H9 (cell line): ENCODE measurements around the gene CFAP47. TPM values are rescaled to one million over a fixed set of nuclear protein-coding genes. Genes with fewer than 3 reads are reported as not detected.

Experiments
- DNase-seq: peaks from one replicate; pipeline ENCODE4 v3.0.0-alpha.2; 2017
- H2AFZ ChIP-seq: one replicate; pipeline ENCODE4 v1.6.1; 2013; ENCODE audit warnings: mild to moderate bottlenecking, low read length, control low read depth, moderate library complexity
- H2AK5ac ChIP-seq: 2 replicates; pipeline ENCODE4 v1.6.1; 2013; ENCODE audit warnings: low read length, control low read depth, mixed read lengths; ENCODE audit not compliant: insufficient read length
- H2BK120ac ChIP-seq: one replicate; pipeline ENCODE4 v1.6.1; 2013; ENCODE audit warnings: low read depth, mild to moderate bottlenecking, low read length, control low read depth, inconsistent platforms; ENCODE audit not compliant: poor library complexity, severe bottlenecking
- H2BK12ac ChIP-seq: 2 replicates; pipeline ENCODE4 v1.6.1; 2013; ENCODE audit warnings: low read length, control low read depth, mixed read lengths, low read depth; ENCODE audit not compliant: insufficient read length
- H2BK15ac ChIP-seq: 2 replicates; pipeline ENCODE4 v1.6.1; 2013; ENCODE audit warnings: low read depth, low read length, control low read depth
- H2BK20ac ChIP-seq: one replicate; pipeline ENCODE4 v1.6.1; 2013; ENCODE audit warnings: low read depth, mild to moderate bottlenecking, low read length, control low read depth, inconsistent platforms; ENCODE audit not compliant: poor library complexity, severe bottlenecking
- H2BK5ac ChIP-seq: 2 replicates; pipeline ENCODE4 v1.6.1; 2013; ENCODE audit warnings: low read length, control low read depth, mixed read lengths; ENCODE audit not compliant: insufficient read length
- H3K14ac ChIP-seq: 2 replicates; pipeline ENCODE4 v1.6.1; 2013; ENCODE audit warnings: low read length, control low read depth; ENCODE audit not compliant: insufficient read depth
- H3K18ac ChIP-seq: 2 replicates; pipeline ENCODE4 v1.6.1; 2013; ENCODE audit warnings: low read depth, mild to moderate bottlenecking, mixed read lengths, low read length, control low read depth; ENCODE audit not compliant: insufficient read length
- H3K23ac ChIP-seq: 2 replicates; pipeline ENCODE4 v1.6.1; 2013; ENCODE audit warnings: low read length, control low read depth, mixed read lengths, low read depth; ENCODE audit not compliant: insufficient read length
- H3K23me2 ChIP-seq: 2 replicates; pipeline ENCODE4 v1.6.1; 2013; ENCODE audit warnings: low read depth, mild to moderate bottlenecking, mixed read lengths, low read length, control low read depth; ENCODE audit not compliant: insufficient read length, poor library complexity, severe bottlenecking
- H3K27ac ChIP-seq: 2 replicates; pipeline ENCODE4 v1.5.1; 2013; ENCODE audit warnings: low read length, control low read depth, mixed read lengths, low read depth; ENCODE audit not compliant: insufficient read length
- H3K27me3 ChIP-seq: 2 replicates; pipeline ENCODE4 v1.6.1; 2013; ENCODE audit warnings: low read length, control low read depth, inconsistent platforms; ENCODE audit not compliant: insufficient read depth
- H3K4ac ChIP-seq: 2 replicates; pipeline ENCODE4 v1.6.1; 2013; ENCODE audit warnings: low read depth, mild to moderate bottlenecking, control low read depth, inconsistent platforms, low read length, moderate library complexity
- H3K4me1 ChIP-seq: 2 replicates; pipeline ENCODE4 v1.6.1; 2013; ENCODE audit warnings: low read length, control low read depth, inconsistent platforms; ENCODE audit not compliant: insufficient read depth
- H3K4me2 ChIP-seq: 2 replicates; pipeline ENCODE4 v1.6.1; 2013; ENCODE audit warnings: low read length, control low read depth, mixed read lengths; ENCODE audit not compliant: insufficient read length, insufficient read depth
- H3K56ac ChIP-seq: 2 replicates; pipeline ENCODE4 v1.6.1; 2013; ENCODE audit warnings: low read depth, mild to moderate bottlenecking, mixed read lengths, low read length, control low read depth; ENCODE audit not compliant: insufficient read length
- H3K79me1 ChIP-seq: 2 replicates; pipeline ENCODE4 v1.6.1; 2013; ENCODE audit warnings: low read depth, mild to moderate bottlenecking, moderate library complexity, low read length, control low read depth, inconsistent platforms; ENCODE audit not compliant: insufficient read depth, poor library complexity, severe bottlenecking
- H3K79me2 ChIP-seq: 2 replicates; pipeline ENCODE4 v1.6.1; 2013; ENCODE audit warnings: low read length, control low read depth, inconsistent platforms; ENCODE audit not compliant: insufficient read depth
- H3K9ac ChIP-seq: 2 replicates; pipeline ENCODE4 v1.6.1; 2013; ENCODE audit warnings: low read length, control low read depth, mixed read lengths; ENCODE audit not compliant: insufficient read length; ENCODE audit errors: extremely low read depth
- H3K9me3 ChIP-seq: one replicate; pipeline ENCODE4 v1.6.1; 2013; ENCODE audit warnings: low read depth, low read length, inconsistent platforms; ENCODE audit not compliant: control insufficient read depth
- H3T11ph ChIP-seq: one replicate; pipeline ENCODE4 v1.6.1; 2013; ENCODE audit warnings: mild to moderate bottlenecking, low read length, control low read depth, inconsistent platforms
- H4K20me1 ChIP-seq: one replicate; pipeline ENCODE4 v1.6.1; 2013; ENCODE audit not compliant: control insufficient read depth, insufficient read length, insufficient read depth
- H4K5ac ChIP-seq: 2 replicates; pipeline ENCODE4 v1.6.1; 2013; ENCODE audit warnings: low read depth, mild to moderate bottlenecking, mixed read lengths, low read length, control low read depth; ENCODE audit not compliant: insufficient read length
- H4K8ac ChIP-seq: replicated peaks from 2 replicates; pipeline ENCODE4 v1.6.1; 2013; ENCODE audit warnings: low read length, control low read depth, mixed read lengths, low read depth; ENCODE audit not compliant: insufficient read length
- H4K91ac ChIP-seq: 2 replicates; pipeline ENCODE4 v1.6.1; 2013; ENCODE audit warnings: low read depth, mild to moderate bottlenecking, moderate library complexity, mixed read lengths, low read length, control low read depth; ENCODE audit not compliant: insufficient read length
- H3K27ac Mint-ChIP-seq, 3 experiments: 2 replicates in 2 of 3; 3 replicates in 1 of 3; pipeline ENCODE4 v1.8.0; 2020 to 2021; ENCODE audit warnings: mixed read lengths in 3 of 3, mild to moderate bottlenecking in 1 of 3, moderate library complexity in 1 of 3
- H3K27me3 Mint-ChIP-seq: 2 replicates; pipeline ENCODE4 v1.8.0; 2021; ENCODE audit warnings: low read depth, mild to moderate bottlenecking, moderate library complexity, mixed read lengths
- H3K36me3 Mint-ChIP-seq, 3 experiments: 2 replicates in 2 of 3; 3 replicates in 1 of 3; pipeline ENCODE4 v1.8.0; 2020 to 2021; ENCODE audit warnings: low read depth in 3 of 3, mixed read lengths in 3 of 3; ENCODE audit not compliant: insufficient read depth in 1 of 3
- H3K4me1 Mint-ChIP-seq, 2 experiments: 2 replicates each; pipeline ENCODE4 v1.8.0; 2020; ENCODE audit warnings: mixed read lengths in 2 of 2
- H3K4me3 Mint-ChIP-seq, 2 experiments: 2 replicates in 1 of 2; 3 replicates in 1 of 2; pipeline ENCODE4 v1.8.0; 2020 to 2021; ENCODE audit warnings: mild to moderate bottlenecking in 2 of 2, mixed read lengths in 2 of 2, moderate library complexity in 1 of 2
- H3K9me3 Mint-ChIP-seq, 2 experiments: 2 replicates in 1 of 2; 3 replicates in 1 of 2; pipeline ENCODE4 v1.8.0; 2020; ENCODE audit warnings: mild to moderate bottlenecking in 2 of 2, mixed read lengths in 2 of 2, moderate library complexity in 1 of 2
- CTCF ChIP-seq: fragments of 200-600 bp; sonication (generic); conservative IDR thresholded peaks from 3 replicates; pipeline ENCODE4 v1.8.0; 2021; ENCODE audit warnings: antibody characterized with exemption, mild to moderate bottlenecking
- WGBS: extraction: QIAGEN DNeasy Blood & Tissue Kit; methylation state at CpG from one replicate; pipeline ENCODE4 v1.1.7; 2013; ENCODE audit warnings: missing lambda C conversion rate, low lambda C conversion rate, mixed read lengths; ENCODE audit not compliant: insufficient read length; ENCODE audit errors: extremely low coverage; 5-methylcytosine and 5-hydroxymethylcytosine counted together
- total RNA-seq: library from RNA; stranded (reverse); gene quantifications from 2 replicates; pipeline ENCODE4 v1.2.1, GENCODE V29; 2021

Gene CFAP47
- total RNA-seq, 1 experiment from 2014 or later, result not detected

GRCh38 chrX:36422368-36422767 lies 502.8 kb downstream of the CFAP47 start:
- TF ChIP-seq CTCF, result no peak
- H3K27ac Mint-ChIP-seq, result no peak overlapping the region; a peak in 1 of 7 replicates
- no peaks in the 10 kb centered on the region for H3K27me3 Mint-ChIP-seq
- Histone ChIP-seq H3K56ac (no peak overlapping the region), H2BK5ac (no peak overlapping the region), H3K9ac (no peak overlapping the region), H4K5ac (no peak overlapping the region), H3K23ac (no peak overlapping the region), H3K27me3 (no peaks in the 10 kb centered on the region), H3T11ph (no peak overlapping the region), H3K27ac (no peak overlapping the region), H3K4me1 (no peaks in the 10 kb centered on the region), H3K18ac (no peak overlapping the region), H4K91ac (no peak overlapping the region), H2BK12ac (no peak overlapping the region), H3K79me1 (no peaks in the 10 kb centered on the region), H3K9me3 (no peaks in the 10 kb centered on the region), H3K14ac (no peak overlapping the region), H2AFZ (no peak overlapping the region), H4K8ac (no peak overlapping the region), H2BK20ac (no peak overlapping the region), H2BK120ac (no peak overlapping the region), H4K20me1 (no peaks in the 10 kb centered on the region), H3K23me2 (no peaks in the 10 kb centered on the region), H2AK5ac (no peak overlapping the region), H3K79me2 (no peaks in the 10 kb centered on the region), H3K4ac (no peak overlapping the region), H2BK15ac (no peak overlapping the region), H3K4me2 (no peak overlapping the region)
- H3K36me3 Mint-ChIP-seq, result peaks cover 0 to 3% (median 1%) of the 10 kb centered on the region in 3 experiments; a peak in 3 of 7 replicates
- H3K9me3 Mint-ChIP-seq, result peaks cover 38 to 41% of the 10 kb centered on the region in 2 experiments
- no peak for DNase-seq
- no CpG with 5 or more reads among the region's 1 CpG for WGBS
- H3K4me3 Mint-ChIP-seq, result no peak overlapping the region
- peaks cover 17 to 20% of the 10 kb centered on the region in 2 experiments for H3K4me1 Mint-ChIP-seq
